IPS-NIHi7 (cell line): Measurements from ENCODE around the gene AK6.
"Not testable (repeated sequence)": the region's sequence is repeated elsewhere in the genome, so short reads cannot be mapped to it uniquely, and the experiment has no call there.

Source experiments
- DNase-seq: peaks from one replicate; pipeline ENCODE4 v3.0.0; 2012; ENCODE audit warnings: mixed read lengths; ENCODE audit errors: extremely low spot score

Gene AK6

GRCh38 chr5:69369340-69370121 lies at the start of gene AK6, which contains the start of the genes RAD17 and TAF9:
Gene AK6 (minus strand): TSS chr5:69369520. CDS start chr5:69369490, 30 bp downstream.
Gene RAD17 (plus strand): TSS chr5:69369818. CDS start chr5:69372209, 2,391 bp downstream.
Gene TAF9 (minus strand): TSS chr5:69369520. CDS start chr5:69365737, 3,783 bp downstream.
- peak; percentile 92 for DNase-seq

GRCh38 chr5:69418554-69418953 lies 49.2 kb upstream of the AK6 start:
- no peak for DNase-seq

GRCh38 chr5:69416699-69417098 lies 47.4 kb upstream of the AK6 start:
- DNase-seq: no peak

GRCh38 chr5:69416180-69416579 lies 46.9 kb upstream of the AK6 start:
- DNase-seq: peak; percentile 20

GRCh38 chr5:69415584-69415958 lies 46.3 kb upstream of the AK6 start:
- DNase-seq: peak; percentile 48

- DNase-seq: peak; percentile 96
These were observed 45.7 kb upstream of the AK6 start, which contains the start of gene MARVELD2 for GRCh38 chr5:69414885-69415583. Gene MARVELD2 (plus strand): TSS chr5:69415116. CDS start chr5:69419386, 4,270 bp downstream.

- no peak for DNase-seq
These were observed 35.5 kb upstream of the AK6 start for GRCh38 chr5:69404659-69405330.

- DNase-seq: no peak
These were observed 9.1 kb upstream of the AK6 start for GRCh38 chr5:69378376-69378775.

GRCh38 chr5:69374911-69375446 lies 5.7 kb upstream of the AK6 start:
- no peak for DNase-seq

- DNase-seq: no peak
These were observed 3.1 kb upstream of the AK6 start for GRCh38 chr5:69372394-69372793.

GRCh38 chr5:69370335-69370734 lies 1.0 kb upstream of the AK6 start:
- not testable (repeated sequence) for DNase-seq

GRCh38 chr5:69368458-69369339 lies 621 bp downstream of the AK6 start:
- no peak for DNase-seq

- DNase-seq: no peak
These were observed 1.5 kb downstream of the AK6 start for GRCh38 chr5:69367697-69368279.

GRCh38 chr5:69364850-69365249 lies 4.5 kb downstream of the AK6 start:
- no peak for DNase-seq

GRCh38 chr5:69364414-69364813 lies 4.9 kb downstream of the AK6 start:
- peak; percentile 7 for DNase-seq

GRCh38 chr5:69360442-69360841 lies 8.9 kb downstream of the AK6 start:
- DNase-seq: no peak

GRCh38 chr5:69359699-69360098 lies 9.6 kb downstream of the AK6 start:
- DNase-seq: no peak

GRCh38 chr5:69350664-69351063 lies 18.7 kb downstream of the AK6 start:
- DNase-seq: no peak

- DNase-seq: no peak
These were observed 26.2 kb downstream of the AK6 start for GRCh38 chr5:69343083-69343482.

GRCh38 chr5:69341520-69342161 lies 27.7 kb downstream of the AK6 start:
- no peak for DNase-seq
